ENCODE results near the gene AVEN.

- TF ChIP-seq KDM5B (IDR thresholded peaks at IDR 0.05; ENCODE audit: insufficient replicate concordance, low read depth, low read length): no peak
- no peak for TF ChIP-seq THAP7 (CRISPR knock-in tag; IDR thresholded peaks at IDR 0.05)
- TF ChIP-seq ATF4 (CRISPR knock-in tag; IDR thresholded peaks at IDR 0.05): no peak
- no peak for TF ChIP-seq CHD1 (IDR thresholded peaks at IDR 0.05; ENCODE audit: low read length)
- no peak for TF ChIP-seq RREB1 (CRISPR knock-in tag; IDR thresholded peaks at IDR 0.05)
- no peak for TF ChIP-seq NFRKB (IDR thresholded peaks at IDR 0.05; ENCODE audit: low read depth)
- TF ChIP-seq CTCF (IDR thresholded peaks at IDR 0.05 in 2 of 3, conservative IDR thresholded peaks at IDR 0.05 in 1 of 3; ENCODE audit: insufficient read depth in 2 of 3, low read depth in 1 of 3, low read length in 3 of 3): no peak
- TF ChIP-seq TAL1 (IDR thresholded peaks at IDR 0.05): no peak
- no peak for TF ChIP-seq YY1 (IDR thresholded peaks at IDR 0.05; ENCODE audit: borderline replicate concordance in 1 of 3, control insufficient read depth in 1 of 3, extremely low read depth in 1 of 3, insufficient read depth in 3 of 3, insufficient read length in 1 of 3, insufficient replicate concordance in 2 of 3, low read depth in 1 of 3, low read length in 2 of 3)
- TF ChIP-seq RBBP5 (IDR thresholded peaks at IDR 0.05; ENCODE audit: borderline replicate concordance, insufficient read depth, low read length, poor library complexity, severe bottlenecking): no peak
Measured at GRCh38 chr15:33903661-33904060, 135.3 kb downstream of the AVEN start.
